H1 (cell line): ENCODE results near the gene SERPINB6.

ENCODE experiments used
- CTCF ChIP-seq, 3 experiments: IDR thresholded peaks; 1 replicate in 2 of 3; 2 replicates in 1 of 3; pipeline versions ENCODE4 v1.5.1 to v1.6.1; 2011; ENCODE audit warnings: low read length in 3 of 3, mild to moderate bottlenecking in 3 of 3, inconsistent platforms in 2 of 3, low read depth in 1 of 3, moderate library complexity in 1 of 3; ENCODE audit not compliant: insufficient read depth in 1 of 3; ENCODE audit errors: control extremely low read depth in 1 of 3
- HDAC2 ChIP-seq, 2 experiments: fragments of 300-600 bp in 1 of 2; sonication (generic) in 1 of 2; IDR thresholded peaks; 2 replicates each; pipeline ENCODE4 v1.6.1; 2011 to 2012; ENCODE audit warnings: low read depth in 2 of 2, low read length in 2 of 2, mild to moderate bottlenecking in 2 of 2, moderate library complexity in 2 of 2, borderline replicate concordance in 1 of 2, inconsistent platforms in 1 of 2
- JUN ChIP-seq: IDR thresholded peaks from 2 replicates; pipeline ENCODE4 v1.6.1; 2011; ENCODE audit warnings: low read depth, mild to moderate bottlenecking, improper control_type of control experiment, low read length
- RAD21 ChIP-seq, 2 experiments: IDR thresholded peaks in 1 of 2; conservative IDR thresholded peaks in 1 of 2; 2 replicates each; pipeline ENCODE4 v1.6.1; 2011; ENCODE audit warnings: low read depth in 2 of 2, low read length in 2 of 2, improper control_type of control experiment in 1 of 2, inconsistent platforms in 1 of 2, mild to moderate bottlenecking in 1 of 2, moderate library complexity in 1 of 2

DNA sequence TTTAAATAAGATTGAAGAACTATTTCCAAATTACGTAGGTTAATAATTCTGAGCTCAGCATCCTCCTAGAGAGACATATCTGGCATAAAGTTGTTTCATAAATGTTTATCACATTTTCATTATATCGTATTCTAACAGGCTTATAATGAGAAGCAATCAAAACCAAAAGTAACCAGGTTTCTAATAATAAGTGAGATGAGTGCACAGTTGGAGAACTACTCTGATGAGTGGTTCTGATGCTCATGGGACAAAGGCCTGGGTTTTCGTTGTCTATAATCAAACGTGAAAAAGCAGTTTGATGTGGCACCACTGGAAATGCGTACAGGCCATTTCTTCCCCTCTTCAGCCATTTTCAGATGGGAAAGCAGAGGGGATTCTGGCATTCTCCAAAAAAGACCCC, 4.7 kb upstream of the SERPINB6 start:
- no peak for TF ChIP-seq RAD21 (IDR thresholded peaks at IDR 0.05 in 1 of 2, conservative IDR thresholded peaks at IDR 0.05 in 1 of 2; ENCODE audit: low read depth in 2 of 2, low read length in 2 of 2)
- TF ChIP-seq CTCF (IDR thresholded peaks at IDR 0.05; ENCODE audit: control extremely low read depth in 1 of 3, insufficient read depth in 1 of 3, low read depth in 1 of 3, low read length in 3 of 3): no peak
- TF ChIP-seq JUN: no peak
- TF ChIP-seq HDAC2 (IDR thresholded peaks at IDR 0.05; ENCODE audit: borderline replicate concordance in 1 of 2, low read depth in 2 of 2, low read length in 2 of 2): no peak
